LNCAP (cell line): Measurements from ENCODE around the gene NFATC3.
A peak's percentile ranks its signal among the peaks of the same experiment; 100 is the strongest.

Source experiments
- TF ChIP-seq, protein P1 (sequence below): fragments of 450-650 bp; IDR thresholded peaks from 2 replicates; pipeline ENCODE4 v1.5.1; 2017; ENCODE audit warnings: mild to moderate bottlenecking

NFATC3 gene

DNA sequence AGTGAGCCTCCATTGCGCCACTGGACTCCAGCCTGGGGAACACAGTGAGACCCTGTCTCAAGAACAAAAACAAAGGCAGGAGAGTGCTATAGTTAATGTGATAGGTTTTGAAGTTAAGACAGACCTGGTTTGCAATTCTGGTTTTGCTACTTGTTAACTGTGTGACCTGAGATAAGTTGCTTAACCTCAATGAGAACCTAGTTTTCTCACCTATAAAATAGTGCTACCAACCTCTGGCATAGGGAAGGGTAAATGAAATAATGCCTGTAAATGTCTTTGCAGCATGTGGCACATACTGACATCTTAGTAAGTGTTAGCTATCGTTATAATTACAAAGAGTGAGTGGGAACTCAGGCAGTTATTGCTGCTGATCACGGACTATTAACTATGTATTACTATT, 29.8 kb upstream of the NFATC3 start:
- TF ChIP-seq, protein P1, sequence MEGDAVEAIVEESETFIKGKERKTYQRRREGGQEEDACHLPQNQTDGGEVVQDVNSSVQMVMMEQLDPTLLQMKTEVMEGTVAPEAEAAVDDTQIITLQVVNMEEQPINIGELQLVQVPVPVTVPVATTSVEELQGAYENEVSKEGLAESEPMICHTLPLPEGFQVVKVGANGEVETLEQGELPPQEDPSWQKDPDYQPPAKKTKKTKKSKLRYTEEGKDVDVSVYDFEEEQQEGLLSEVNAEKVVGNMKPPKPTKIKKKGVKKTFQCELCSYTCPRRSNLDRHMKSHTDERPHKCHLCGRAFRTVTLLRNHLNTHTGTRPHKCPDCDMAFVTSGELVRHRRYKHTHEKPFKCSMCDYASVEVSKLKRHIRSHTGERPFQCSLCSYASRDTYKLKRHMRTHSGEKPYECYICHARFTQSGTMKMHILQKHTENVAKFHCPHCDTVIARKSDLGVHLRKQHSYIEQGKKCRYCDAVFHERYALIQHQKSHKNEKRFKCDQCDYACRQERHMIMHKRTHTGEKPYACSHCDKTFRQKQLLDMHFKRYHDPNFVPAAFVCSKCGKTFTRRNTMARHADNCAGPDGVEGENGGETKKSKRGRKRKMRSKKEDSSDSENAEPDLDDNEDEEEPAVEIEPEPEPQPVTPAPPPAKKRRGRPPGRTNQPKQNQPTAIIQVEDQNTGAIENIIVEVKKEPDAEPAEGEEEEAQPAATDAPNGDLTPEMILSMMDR, result no peak

DNA sequence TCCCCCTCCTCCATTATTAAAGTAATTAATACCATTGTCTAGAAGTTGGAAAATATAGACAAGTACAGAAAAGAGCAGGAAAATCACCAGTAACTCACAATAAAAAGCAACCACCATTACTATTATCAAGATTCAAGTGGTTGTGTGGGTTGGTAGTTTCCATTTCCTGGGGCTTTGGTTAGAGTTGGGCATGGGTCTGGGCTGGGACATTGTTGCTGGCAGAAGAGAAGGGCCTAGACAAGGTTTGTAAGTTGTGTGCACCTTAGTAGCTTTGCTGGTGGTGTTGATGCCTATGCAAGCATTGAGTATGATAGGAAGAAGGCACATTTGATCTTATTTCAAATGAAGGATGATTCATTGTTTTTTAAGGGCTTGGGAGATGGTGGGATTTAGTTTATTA, 25.4 kb upstream of the NFATC3 start:
- TF ChIP-seq, protein P1, result no peak

DNA sequence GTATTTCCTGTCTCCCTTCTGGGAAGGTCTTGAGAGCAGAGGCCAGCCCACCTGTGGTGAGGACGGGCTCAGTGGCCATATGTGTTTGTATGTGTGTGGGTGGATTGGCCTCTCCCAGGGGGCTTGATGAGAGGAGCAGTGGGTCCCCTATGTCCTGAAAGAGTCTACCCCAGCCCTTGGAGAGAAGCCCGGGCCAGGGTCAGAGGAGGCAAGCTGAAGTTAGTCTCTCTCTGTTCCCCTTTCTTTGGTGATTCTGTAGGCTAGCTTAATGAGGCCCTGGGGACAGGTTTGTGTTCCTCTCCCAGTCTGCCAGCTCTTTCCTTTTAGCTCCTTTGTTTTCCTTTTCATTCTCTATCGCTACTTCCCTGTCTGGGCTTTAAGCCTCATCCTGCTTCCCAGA, 23.8 kb upstream of the NFATC3 start:
- TF ChIP-seq, protein P1, result no peak

DNA sequence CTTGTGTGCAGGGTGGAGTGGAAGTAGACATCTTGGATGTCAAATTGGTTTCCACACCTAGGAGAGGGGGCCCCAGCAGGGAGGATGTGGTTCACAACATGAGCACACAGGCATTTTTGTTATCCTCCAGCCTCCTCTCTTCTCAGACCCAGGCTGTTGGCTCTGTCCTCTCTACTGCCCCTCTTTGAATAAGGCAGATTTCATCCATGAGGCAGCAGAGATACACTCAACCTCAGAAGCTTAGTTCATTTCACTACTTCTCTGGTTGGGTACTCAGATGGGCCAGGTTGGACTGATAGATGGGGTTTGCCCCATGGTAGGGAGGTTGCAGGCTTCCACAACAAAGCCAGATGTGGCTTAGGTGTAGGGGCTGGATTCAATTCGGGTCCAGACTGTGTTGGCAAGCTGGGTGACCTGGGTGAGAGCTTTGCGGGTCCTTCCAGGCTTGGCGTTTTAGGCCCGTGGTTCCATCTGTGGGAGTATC, 22.2 kb upstream of the NFATC3 start:
- TF ChIP-seq, protein P1, result no peak

DNA sequence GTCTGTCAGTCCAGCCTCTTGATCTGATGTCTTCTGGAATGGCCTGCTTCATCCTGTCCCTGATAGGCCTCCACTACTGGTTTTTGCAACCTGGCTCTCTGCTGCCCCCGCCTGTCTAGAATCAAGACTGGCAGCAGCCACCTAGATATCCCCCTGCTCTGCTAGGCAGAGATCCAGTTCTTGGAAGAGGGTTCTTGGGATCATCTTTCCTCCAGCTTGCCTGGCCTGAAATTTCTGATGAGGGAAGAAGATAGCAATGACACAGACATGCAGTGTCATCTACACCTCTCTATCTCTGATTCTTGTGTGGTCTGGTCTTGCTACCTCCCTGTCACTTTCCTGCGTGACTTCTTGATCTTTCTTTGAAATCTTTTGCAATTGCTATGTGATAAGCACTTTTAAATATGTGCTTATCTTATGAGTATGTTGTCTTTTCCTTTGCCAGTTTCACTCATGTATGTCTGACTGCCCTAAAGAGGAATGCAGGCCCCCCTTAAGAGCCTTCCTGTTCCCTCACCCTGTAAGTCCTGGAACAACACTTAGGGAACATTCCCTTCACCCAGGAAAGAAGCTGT, 20.3 kb upstream of the NFATC3 start:
- TF ChIP-seq, protein P1, result peak; percentile 87

DNA sequence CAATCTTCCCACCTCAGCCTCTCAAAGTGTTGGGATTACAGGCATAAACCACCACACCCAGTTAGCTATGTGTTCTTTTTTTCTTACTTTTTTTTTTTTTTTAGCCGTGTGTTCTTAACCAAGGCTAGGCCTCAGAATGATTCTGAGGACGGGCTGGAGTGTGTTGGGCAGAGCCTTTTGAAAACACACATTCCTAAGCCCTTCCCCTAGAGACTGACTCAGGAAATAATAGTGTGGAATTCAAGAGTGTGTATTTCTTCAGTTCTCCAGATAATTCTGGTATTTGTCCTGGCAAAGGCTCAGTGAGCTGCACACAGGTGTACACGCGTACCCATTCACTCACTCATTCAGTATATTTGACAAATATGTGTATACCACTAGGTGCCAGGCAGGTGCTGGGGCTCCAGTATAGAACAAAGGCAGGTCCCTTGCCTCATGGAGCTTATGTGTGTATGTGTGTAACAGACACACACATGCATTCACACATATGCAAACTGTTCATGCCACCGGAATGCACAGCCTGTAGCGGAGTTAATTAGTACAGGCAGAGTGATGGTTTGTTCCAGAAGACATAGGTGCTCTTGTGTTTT, 19.4 kb upstream of the NFATC3 start:
- TF ChIP-seq, protein P1, result no peak

DNA sequence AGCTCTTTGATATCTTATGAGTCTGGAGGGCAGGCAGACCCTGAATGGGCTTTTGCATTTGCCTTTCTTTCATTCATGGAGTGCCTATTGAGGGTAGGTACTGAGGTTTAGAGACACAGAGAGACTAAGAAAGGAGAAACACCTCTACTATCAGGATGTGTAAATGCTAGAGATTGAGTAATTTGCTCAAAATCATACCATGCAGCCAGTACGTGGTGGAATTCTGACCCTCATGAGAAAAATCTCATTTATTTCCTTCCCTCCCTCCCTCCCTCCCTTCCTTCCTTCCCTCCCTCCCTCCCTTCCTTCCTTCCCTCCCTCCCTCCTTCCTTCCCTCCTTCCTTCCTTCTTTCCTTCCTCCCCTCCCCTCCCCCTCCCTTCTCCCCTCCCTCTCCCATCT, 18.4 kb upstream of the NFATC3 start:
- TF ChIP-seq, protein P1, result no peak
